Cardiac muscle cell (in vitro differentiated cells and primary cell): ENCODE data around the gene ALPL. TPM values are rescaled to one million over a fixed set of nuclear protein-coding genes. Genes with fewer than 3 reads are reported as not detected.
"Not testable (repeated sequence)": the region's sequence is repeated elsewhere in the genome, so short reads cannot be mapped to it uniquely, and the experiment has no call there.

Source experiments
- DNase-seq, 2 donors: peaks; one replicate each; pipeline versions ENCODE4 v3.0.0 to v3.0.0-alpha.2; 2010 to 2017; ENCODE audit warnings: low read depth in 1 of 2, low spot score in 1 of 2
- H3K27ac ChIP-seq: fragments of 200-600 bp; sonication (generic); 2 replicates; pipeline ENCODE4 v1.5.1; 2016
- H3K27me3 ChIP-seq: fragments of 200-600 bp; sonication (generic); 2 replicates; pipeline ENCODE4 v1.6.0; 2016; ENCODE audit warnings: control low read depth
- H3K36me3 ChIP-seq: fragments of 200-600 bp; sonication (generic); 2 replicates; pipeline ENCODE4 v1.5.1; 2016; ENCODE audit warnings: control low read depth
- H3K4me1 ChIP-seq: fragments of 200-600 bp; sonication (generic); 2 replicates; pipeline ENCODE4 v1.8.1; 2017; ENCODE audit warnings: low read depth, mild to moderate bottlenecking, mixed run types
- H3K4me3 ChIP-seq: fragments of 200-600 bp; sonication (generic); 2 replicates; pipeline ENCODE4 v1.5.1; 2016; ENCODE audit warnings: mild to moderate bottlenecking
- H3K9me3 ChIP-seq: fragments of 200-600 bp; sonication (generic); 2 replicates; pipeline ENCODE4 v1.5.1; 2017; ENCODE audit warnings: low read depth, mild to moderate bottlenecking, control low read depth
- polyA plus RNA-seq: library from polyadenylated mRNA; unstranded; fragments of >200 nt; fragmentation: Nextera tagmentation; extraction: Ambion mirVana; gene quantifications from 2 replicates; pipeline ENCODE4 v1.2.1, GENCODE V29; 2016
- total RNA-seq: library from RNA; depleted of rRNA; stranded (reverse); fragments of >200 nt; gene quantifications from 2 replicates; pipeline ENCODE4 v1.2.3, GENCODE V29; 2016
- TF ChIP-seq, protein P1 (sequence below): IDR thresholded peaks from 2 replicates; pipeline ENCODE4 v1.5.1; 2012; ENCODE audit warnings: low read depth, mild to moderate bottlenecking, low read length

ALPL gene
- total and polyA plus RNA-seq, 2 experiments from 2014 or later: 0.21 to 0.27 TPM

DNA sequence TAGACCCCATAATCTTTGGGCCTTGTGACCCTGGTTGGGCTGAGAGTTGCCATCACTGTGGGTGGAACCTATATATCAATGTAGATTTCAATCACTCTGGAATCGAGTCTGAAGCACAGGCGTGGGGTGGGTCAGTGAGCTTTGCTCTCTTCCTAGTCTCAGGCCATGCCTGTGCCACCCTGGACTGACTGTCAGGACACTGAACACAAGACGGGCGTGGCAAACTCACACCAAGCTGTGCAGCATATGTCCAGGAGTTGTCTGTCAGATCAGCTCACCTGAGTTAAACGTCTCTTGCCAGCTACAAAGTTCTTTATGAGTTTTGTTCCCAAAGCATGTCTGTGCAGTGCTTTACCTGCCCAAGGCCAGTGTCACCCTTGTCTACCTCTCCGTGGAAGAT, 30.9 kb upstream of the ALPL start:
- TF ChIP-seq, protein P1, sequence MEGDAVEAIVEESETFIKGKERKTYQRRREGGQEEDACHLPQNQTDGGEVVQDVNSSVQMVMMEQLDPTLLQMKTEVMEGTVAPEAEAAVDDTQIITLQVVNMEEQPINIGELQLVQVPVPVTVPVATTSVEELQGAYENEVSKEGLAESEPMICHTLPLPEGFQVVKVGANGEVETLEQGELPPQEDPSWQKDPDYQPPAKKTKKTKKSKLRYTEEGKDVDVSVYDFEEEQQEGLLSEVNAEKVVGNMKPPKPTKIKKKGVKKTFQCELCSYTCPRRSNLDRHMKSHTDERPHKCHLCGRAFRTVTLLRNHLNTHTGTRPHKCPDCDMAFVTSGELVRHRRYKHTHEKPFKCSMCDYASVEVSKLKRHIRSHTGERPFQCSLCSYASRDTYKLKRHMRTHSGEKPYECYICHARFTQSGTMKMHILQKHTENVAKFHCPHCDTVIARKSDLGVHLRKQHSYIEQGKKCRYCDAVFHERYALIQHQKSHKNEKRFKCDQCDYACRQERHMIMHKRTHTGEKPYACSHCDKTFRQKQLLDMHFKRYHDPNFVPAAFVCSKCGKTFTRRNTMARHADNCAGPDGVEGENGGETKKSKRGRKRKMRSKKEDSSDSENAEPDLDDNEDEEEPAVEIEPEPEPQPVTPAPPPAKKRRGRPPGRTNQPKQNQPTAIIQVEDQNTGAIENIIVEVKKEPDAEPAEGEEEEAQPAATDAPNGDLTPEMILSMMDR: no peak
- Histone ChIP-seq H3K9me3 (no peaks in the 10 kb centered on the region), H3K4me3 (no peak overlapping the region), H3K36me3 (no peaks in the 10 kb centered on the region), H3K27ac (no peak overlapping the region), H3K4me1 (peaks cover 6% of the 10 kb centered on the region), H3K27me3 (peaks cover 3% of the 10 kb centered on the region)
- no peak for DNase-seq

DNA sequence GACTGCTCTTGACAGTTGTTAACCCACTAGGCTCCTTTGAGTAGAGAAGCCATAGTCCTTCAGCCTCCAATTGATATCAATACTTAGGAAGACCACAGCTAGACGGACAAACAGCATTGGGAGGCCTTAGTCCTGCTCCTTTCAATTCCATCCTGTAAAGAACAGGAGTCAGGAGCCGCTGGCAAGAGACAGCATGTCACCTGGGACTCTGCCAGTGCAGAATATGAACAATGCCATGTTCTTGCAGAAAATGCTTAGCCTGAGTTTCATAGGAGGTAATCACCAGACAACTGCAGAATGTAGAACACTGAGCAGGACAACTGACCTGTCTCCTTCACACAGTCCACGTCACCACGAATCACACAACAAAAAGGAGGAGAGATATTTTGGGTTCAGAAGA, 25.3 kb upstream of the ALPL start:
- H3K27ac ChIP-seq, H3K4me1 ChIP-seq, DNase-seq, H3K27me3 ChIP-seq, H3K9me3 ChIP-seq, H3K36me3 ChIP-seq, H3K4me3 ChIP-seq: not testable (repeated sequence)

DNA sequence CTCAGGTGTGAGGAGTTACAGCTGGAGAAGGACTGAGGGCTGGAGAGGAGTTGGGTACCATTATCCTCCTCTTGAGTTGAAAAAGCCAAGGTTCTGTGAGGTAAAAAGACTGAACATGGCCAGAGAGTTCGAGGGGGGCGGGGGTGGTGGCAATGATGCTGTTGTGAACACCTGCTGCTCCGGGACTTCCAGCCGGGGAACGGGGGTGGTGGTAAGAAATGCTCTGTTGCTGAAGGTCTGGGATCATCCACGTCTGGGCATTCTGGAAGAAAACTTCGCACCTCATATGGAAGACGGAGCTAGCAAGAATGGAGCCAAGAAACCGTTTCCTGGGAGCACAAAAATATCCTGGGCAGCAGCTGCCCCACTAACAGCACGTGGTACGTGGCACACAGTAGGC, 20.1 kb upstream of the ALPL start:
- Histone ChIP-seq H3K27me3 (peaks cover 2% of the 10 kb centered on the region), H3K4me3 (no peak overlapping the region), H3K9me3 (no peaks in the 10 kb centered on the region), H3K4me1 (no peaks in the 10 kb centered on the region), H3K36me3 (no peaks in the 10 kb centered on the region), H3K27ac (no peak overlapping the region)
- no peak for DNase-seq
- TF ChIP-seq, protein P1: no peak

DNA sequence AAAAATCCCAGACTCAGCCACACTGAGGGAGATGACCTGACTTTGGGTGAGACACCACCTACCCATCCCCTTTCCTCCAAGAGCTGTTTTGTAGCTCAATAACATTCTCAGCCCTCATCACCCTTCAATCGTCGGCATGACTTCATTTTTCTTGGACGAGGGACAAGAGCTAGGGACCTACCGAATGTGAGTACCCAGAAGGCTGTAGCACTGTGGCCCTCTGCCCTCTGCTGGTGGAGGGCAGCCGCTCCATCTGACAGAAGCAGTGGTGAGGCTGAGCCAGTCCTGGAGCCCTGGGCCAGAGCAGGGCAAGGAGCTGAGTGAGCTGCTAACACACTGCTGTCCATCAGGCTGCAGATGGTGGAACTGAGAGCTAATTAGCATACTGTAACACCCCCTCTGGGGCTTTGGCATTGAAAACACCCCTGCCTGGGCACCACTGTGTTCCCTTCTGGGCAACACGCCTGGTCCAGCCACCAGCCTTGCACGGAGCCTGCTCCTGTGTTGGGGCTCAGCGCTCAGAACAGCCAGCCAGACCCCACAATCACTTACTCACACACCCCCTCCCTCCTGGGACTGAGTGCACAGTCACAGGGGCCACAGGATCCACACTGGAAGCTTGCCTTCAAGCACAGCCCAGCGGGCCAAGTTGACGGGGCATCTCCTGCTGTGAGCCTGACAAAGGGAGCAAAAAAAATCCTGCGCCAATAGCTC, 18.3 kb upstream of the ALPL start:
- no peaks in the 10 kb centered on the region for H3K36me3 ChIP-seq
- H3K27ac ChIP-seq: no peak overlapping the region
- H3K4me3 ChIP-seq: no peak overlapping the region
- H3K4me1 ChIP-seq: no peaks in the 10 kb centered on the region
- DNase-seq: peak in 1 of 2 donors; percentile 70
- peaks cover 2% of the 10 kb centered on the region for H3K27me3 ChIP-seq
- H3K9me3 ChIP-seq: no peaks in the 10 kb centered on the region
- TF ChIP-seq, protein P1: peak; percentile 56

DNA sequence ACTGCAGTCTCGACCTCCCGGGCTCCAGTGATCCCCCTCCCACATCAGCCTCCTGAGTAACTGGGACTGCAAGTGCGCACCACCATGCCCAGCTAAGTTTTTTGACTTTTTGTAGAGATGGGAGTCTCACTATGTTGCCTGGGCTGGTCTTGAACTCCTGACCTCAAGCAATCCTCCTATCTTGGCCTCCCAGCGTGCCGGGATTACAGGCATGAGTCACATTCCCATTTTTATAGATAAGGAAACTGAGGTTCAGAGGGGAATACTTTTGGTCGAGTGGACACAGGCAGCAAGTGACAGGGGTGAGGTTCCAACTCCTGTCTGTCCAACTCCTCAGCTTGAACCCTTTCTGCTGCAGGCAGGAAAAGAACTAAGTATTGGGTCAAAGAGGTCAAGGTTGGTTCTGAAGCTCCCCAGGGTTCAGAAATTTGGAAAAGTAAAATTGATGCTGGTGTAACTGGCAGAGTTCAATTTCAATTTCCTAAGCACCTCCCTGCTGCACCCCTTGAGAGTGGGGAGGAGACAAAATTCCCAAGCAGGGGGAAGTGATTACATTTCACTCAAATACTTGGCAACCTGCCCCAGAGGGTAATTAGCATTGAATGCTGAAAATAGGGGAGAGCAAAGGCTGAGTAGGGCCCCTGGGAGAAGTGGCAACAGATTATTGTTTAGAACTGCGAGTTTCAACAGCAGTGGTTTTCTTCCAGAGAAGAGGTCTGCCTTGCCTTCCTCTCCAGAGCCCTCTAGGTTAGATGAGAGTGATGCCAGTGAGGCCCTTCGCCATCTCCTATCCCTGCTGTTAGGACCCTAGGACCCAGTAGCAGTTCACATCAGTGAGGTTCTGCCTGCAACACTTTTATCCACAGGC, 17.5 kb upstream of the ALPL start:
- DNase-seq: peak; percentile 62 to 79
- H3K4me3 ChIP-seq: no peak overlapping the region
- TF ChIP-seq, protein P1: no peak
- peaks cover 2% of the 10 kb centered on the region for H3K27me3 ChIP-seq
- H3K9me3 ChIP-seq: no peaks in the 10 kb centered on the region
- H3K27ac ChIP-seq: no peak overlapping the region
- no peaks in the 10 kb centered on the region for H3K36me3 ChIP-seq
- H3K4me1 ChIP-seq: no peaks in the 10 kb centered on the region

DNA sequence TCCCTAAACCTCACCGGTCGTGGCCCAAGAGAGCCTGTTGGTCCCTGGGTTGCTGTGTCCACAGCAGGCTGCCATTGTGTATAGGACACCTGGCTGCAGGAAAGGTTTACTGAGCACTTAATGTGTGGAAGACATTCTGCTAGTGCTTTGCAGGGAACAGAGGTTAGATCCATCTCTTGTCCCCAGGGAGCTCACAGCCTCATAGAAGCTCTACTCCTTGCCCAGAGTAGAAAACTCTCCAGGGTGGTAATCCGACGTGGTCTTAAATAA, 16.9 kb upstream of the ALPL start:
- no peaks in the 10 kb centered on the region for H3K4me1 ChIP-seq
- no peaks in the 10 kb centered on the region for H3K9me3 ChIP-seq
- no peak overlapping the region for H3K27ac ChIP-seq
- no peak overlapping the region for H3K4me3 ChIP-seq
- H3K36me3 ChIP-seq: no peaks in the 10 kb centered on the region
- peaks cover 2% of the 10 kb centered on the region for H3K27me3 ChIP-seq
- DNase-seq: no peak
- TF ChIP-seq, protein P1: no peak
